CD14-positive monocyte (primary cell): Measurements from ENCODE around the gene SERPINA1. TPM values are rescaled to one million over a fixed set of nuclear protein-coding genes. Genes with fewer than 3 reads are reported as not detected.

Experiments
- DNase-seq, 3 donors: peaks; one replicate each; pipeline ENCODE4 v3.0.0-alpha.2; 2011 to 2022
- H2AFZ ChIP-seq: 2 replicates; pipeline ENCODE4 v1.6.0; 2012; ENCODE audit warnings: mild to moderate bottlenecking, low read depth, low read length, inconsistent platforms; ENCODE audit not compliant: insufficient read depth, poor library complexity, severe bottlenecking
- H3K27ac ChIP-seq, 2 donors: 1 replicate in 1 of 2; 2 replicates in 1 of 2; pipeline ENCODE4 v1.5.1; 2012 to 2013; ENCODE audit warnings: low read length in 2 of 2, control low read depth in 1 of 2, inconsistent platforms in 1 of 2, low read depth in 1 of 2, mild to moderate bottlenecking in 1 of 2
- H3K27me3 ChIP-seq, 2 donors: one replicate each; pipeline versions ENCODE4 v1.6.0 to v1.6.1; 2011 to 2013; ENCODE audit warnings: low read length in 2 of 2; ENCODE audit not compliant: control insufficient read depth in 2 of 2, insufficient read depth in 2 of 2
- H3K36me3 ChIP-seq, 2 donors: replicated peaks in 1 of 2; 1 replicate in 1 of 2; 2 replicates in 1 of 2; pipeline versions ENCODE4 v1.5.1 to v1.6.1; 2012 to 2013; ENCODE audit warnings: low read length in 2 of 2, control low read depth in 1 of 2, inconsistent platforms in 1 of 2, mild to moderate bottlenecking in 1 of 2; ENCODE audit not compliant: insufficient read depth in 2 of 2, control insufficient read depth in 1 of 2
- H3K4me1 ChIP-seq, 2 donors: 1 replicate in 1 of 2; 2 replicates in 1 of 2; pipeline versions ENCODE4 v1.5.1 to v1.6.1; 2012 to 2013; ENCODE audit warnings: low read length in 2 of 2, control low read depth in 1 of 2, inconsistent platforms in 1 of 2, mild to moderate bottlenecking in 1 of 2, moderate library complexity in 1 of 2; ENCODE audit not compliant: insufficient read depth in 2 of 2, control insufficient read depth in 1 of 2
- H3K4me2 ChIP-seq: replicated peaks from 2 replicates; pipeline ENCODE3; 2012; ENCODE audit warnings: low read length, moderate library complexity, mild to moderate bottlenecking; ENCODE audit not compliant: poor library complexity, severe bottlenecking; ENCODE audit errors: extremely low read depth
- H3K4me3 ChIP-seq, 3 experiments: fragments of 200-600 bp in 1 of 3; sonication (generic) in 1 of 3; replicated peaks in 1 of 3; 1 replicate in 2 of 3; 2 replicates in 1 of 3; pipeline ENCODE4 v1.5.1; 2011 to 2013; ENCODE audit warnings: low read length in 3 of 3, mild to moderate bottlenecking in 3 of 3, control low read depth in 2 of 3, low read depth in 2 of 3, inconsistent platforms in 1 of 3, moderate library complexity in 1 of 3
- H3K79me2 ChIP-seq: 2 replicates; pipeline ENCODE4 v1.6.0; 2012; ENCODE audit warnings: mild to moderate bottlenecking, control low read depth, inconsistent platforms, low read length, moderate library complexity; ENCODE audit not compliant: insufficient read depth
- H3K9ac ChIP-seq: 2 replicates; pipeline ENCODE4 v1.6.0; 2017; ENCODE audit warnings: low read length, mild to moderate bottlenecking; ENCODE audit not compliant: insufficient read depth, poor library complexity, severe bottlenecking
- H3K9me3 ChIP-seq, 2 donors: replicated peaks in 1 of 2; 1 replicate in 1 of 2; 2 replicates in 1 of 2; pipeline versions ENCODE4 v1.5.1 to v1.6.1; 2012 to 2013; ENCODE audit warnings: low read length in 2 of 2, control low read depth in 1 of 2; ENCODE audit not compliant: control insufficient read depth in 1 of 2, insufficient read depth in 1 of 2
- H4K20me1 ChIP-seq: 2 replicates; pipeline ENCODE4 v1.6.0; 2012; ENCODE audit warnings: mild to moderate bottlenecking, low read length, control low read depth, moderate library complexity; ENCODE audit not compliant: insufficient read depth
- H3K27ac Mint-ChIP-seq, 7 donors: one replicate each; pipeline ENCODE4 v1.8.0; 2020; ENCODE audit warnings: mild to moderate bottlenecking in 7 of 7, mixed read lengths in 7 of 7, moderate library complexity in 6 of 7, inconsistent platforms in 2 of 7
- H3K27me3 Mint-ChIP-seq, 3 donors: one replicate each; pipeline ENCODE4 v1.8.0; 2021 to 2022; ENCODE audit warnings: low read depth in 3 of 3, mild to moderate bottlenecking in 3 of 3, mixed read lengths in 3 of 3, moderate library complexity in 3 of 3, inconsistent platforms in 1 of 3
- H3K36me3 Mint-ChIP-seq, 2 donors: one replicate each; pipeline ENCODE4 v1.8.0; 2020; ENCODE audit warnings: mixed read lengths in 2 of 2, inconsistent platforms in 1 of 2, mild to moderate bottlenecking in 1 of 2
- H3K4me1 Mint-ChIP-seq: one replicate; pipeline ENCODE4 v1.8.0; 2020; ENCODE audit warnings: mild to moderate bottlenecking, mixed read lengths
- H3K4me3 Mint-ChIP-seq, 2 donors: one replicate each; pipeline ENCODE4 v1.8.0; 2020; ENCODE audit warnings: mild to moderate bottlenecking in 2 of 2, mixed read lengths in 2 of 2, moderate library complexity in 1 of 2
- H3K9me3 Mint-ChIP-seq, 7 donors: one replicate each; pipeline ENCODE4 v1.8.0; 2020 to 2022; ENCODE audit warnings: mixed read lengths in 7 of 7, mild to moderate bottlenecking in 6 of 7, moderate library complexity in 6 of 7, inconsistent platforms in 2 of 7
- CTCF ChIP-seq: fragments of 200-600 bp; IDR thresholded peaks from one replicate; pipeline ENCODE4 v1.8.0; 2022; ENCODE audit warnings: antibody characterized with exemption, mild to moderate bottlenecking
- WGBS: methylation state at CpG from one replicate; pipeline ENCODE4 v1.1.5; 2013; ENCODE audit warnings: missing lambda C conversion rate; ENCODE audit not compliant: insufficient coverage; 5-methylcytosine and 5-hydroxymethylcytosine counted together
- intact Hi-C, 2 donors: fragments of 100-400 bp; cut with micrococcal nuclease; formaldehyde crosslinking; loops; one replicate each; pipeline versions ENCODE4 v1.15.0 to v1.15.1; 2023
- polyA plus RNA-seq, 3 donors: library from polyadenylated mRNA; depleted of rRNA in 1 of 3; unstranded in 2 of 3; stranded (reverse) in 1 of 3; fragments of 300-500 nt in 2 of 3; fragments of >200 nt in 1 of 3; fragmentation: Illumina TruSeq in 2 of 3; gene quantifications; 1 replicate in 2 of 3; 2 replicates in 1 of 3; pipeline ENCODE4 v1.2.3, GENCODE V29; 2012 to 2021

Gene SERPINA1
- polyA plus RNA-seq, 3 donors, result 1,278 to 2,075 (median 2,042) TPM

GRCh38 chr14:94368956-94369355, 19.4 kb downstream of the SERPINA1 start:
- no peaks in the 10 kb centered on the region for H3K27me3 ChIP-seq
- H4K20me1 ChIP-seq, result no peaks in the 10 kb centered on the region
- no peaks in the 10 kb centered on the region for H3K36me3 ChIP-seq
- Mint-ChIP-seq H3K27me3 (peaks cover 2 to 6% (median 5%) of the 10 kb centered on the region in 3 donors), H3K27ac (peak overlapping the region in 4 of 7 donors; percentile 10 to 88 (median 49)), H3K4me3 (no peak overlapping the region), H3K4me1 (peaks cover 23% of the 10 kb centered on the region), H3K36me3 (peaks cover 0 to 2% of the 10 kb centered on the region in 2 donors), H3K9me3 (peaks cover 0 to 4% (median 0%) of the 10 kb centered on the region in 7 donors)
- no peaks in the 10 kb centered on the region for H3K9me3 ChIP-seq
- intact Hi-C loops, result no loop called here
- peaks cover 22% of the 10 kb centered on the region in 2 donors for H3K4me1 ChIP-seq
- no peaks in the 10 kb centered on the region for H3K79me2 ChIP-seq
- TF ChIP-seq CTCF, result no peak
- H3K27ac ChIP-seq, result peak overlapping the region in 1 of 2 donors; percentile 58
- no peak for DNase-seq
- H3K4me3 ChIP-seq, result no peak overlapping the region
- 97% methylated on average over 5 of the region's 7 CpGs for WGBS
- no peak overlapping the region for H3K4me2 ChIP-seq
- no peak overlapping the region for H2AFZ ChIP-seq
- no peak overlapping the region for H3K9ac ChIP-seq

GRCh38 chr14:94368243-94368590, 20.2 kb downstream of the SERPINA1 start:
- peaks cover 2 to 3% (median 2%) of the 10 kb centered on the region in 3 donors for H3K27me3 Mint-ChIP-seq
- H3K9ac ChIP-seq, result no peak overlapping the region
- no peaks in the 10 kb centered on the region for H3K27me3 ChIP-seq
- peaks cover 23% of the 10 kb centered on the region for H3K4me1 Mint-ChIP-seq
- H3K36me3 Mint-ChIP-seq, result peaks cover 0 to 2% of the 10 kb centered on the region in 2 donors
- intact Hi-C loops, result no loop called here
- no peak for TF ChIP-seq CTCF
- WGBS, result 94% methylated on average over 3 of the region's 3 CpGs
- no peaks in the 10 kb centered on the region for H4K20me1 ChIP-seq
- peaks cover 0 to 4% (median 0%) of the 10 kb centered on the region in 7 donors for H3K9me3 Mint-ChIP-seq
- no peaks in the 10 kb centered on the region for H3K36me3 ChIP-seq
- H3K4me3 Mint-ChIP-seq, result no peak overlapping the region
- no peak for DNase-seq
- peak overlapping the region in 2 of 7 donors; percentile 45 to 70 for H3K27ac Mint-ChIP-seq
- no peak overlapping the region for H2AFZ ChIP-seq
- H3K9me3 ChIP-seq, result no peaks in the 10 kb centered on the region
- no peaks in the 10 kb centered on the region for H3K79me2 ChIP-seq
- no peak overlapping the region for H3K4me3 ChIP-seq
- H3K27ac ChIP-seq, result peak overlapping the region in 1 of 2 donors; percentile 58
- peaks cover 22% of the 10 kb centered on the region in 2 donors for H3K4me1 ChIP-seq
- H3K4me2 ChIP-seq, result no peak overlapping the region
